ENCODE data around the gene EPHB2.

EPHB2 gene

DNA sequence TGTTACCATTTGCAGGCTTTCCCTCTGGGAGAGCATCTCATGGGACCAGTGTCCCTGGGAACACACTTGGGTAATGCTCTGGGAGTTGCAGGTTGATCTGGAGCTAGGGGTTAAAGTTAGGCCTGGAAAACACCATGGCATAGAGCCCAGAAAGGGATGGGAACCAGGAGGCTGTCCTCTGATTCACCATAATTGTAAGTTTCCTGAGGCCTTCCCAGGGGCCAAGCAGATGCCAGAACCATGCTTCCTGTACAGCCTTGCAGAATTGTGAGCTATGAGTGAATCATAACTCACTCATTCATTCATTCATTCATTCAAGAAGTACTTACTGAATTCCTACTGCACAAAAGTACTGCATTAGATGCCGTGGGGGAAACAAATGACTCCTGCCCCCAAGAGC lies 212.0 kb downstream of the EPHB2 start:
- no peak for TF ChIP-seq MYC (IDR thresholded peaks at IDR 0.05; ENCODE audit: low read depth, low read length)
- no peak for DNase-seq (ENCODE audit: low read depth)
- H3K4me3 ChIP-seq (ENCODE audit: low read depth, low read length): no peak overlapping the region

DNA sequence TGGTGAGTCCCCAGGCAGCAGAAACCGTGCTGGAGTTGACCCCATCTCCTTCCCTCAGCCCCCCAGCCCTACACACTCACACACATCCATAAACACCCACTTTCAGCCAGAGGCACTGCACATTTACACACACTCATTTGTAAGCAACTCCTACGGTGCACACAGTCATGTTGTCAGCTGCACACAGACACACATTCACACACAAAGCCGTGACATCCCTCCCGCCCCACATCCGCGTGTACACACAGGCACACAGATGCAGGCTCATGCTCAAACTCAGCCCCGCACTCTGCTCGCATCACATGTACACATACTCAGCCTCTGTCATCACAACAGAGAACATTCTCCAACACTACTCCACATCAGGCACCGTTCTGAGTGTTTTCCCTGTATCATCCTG lies 214.5 kb downstream of the EPHB2 start:
- H3K4me3 ChIP-seq (ENCODE audit: low read depth, low read length): no peak overlapping the region
- no peak for DNase-seq (ENCODE audit: low read depth)
- TF ChIP-seq, protein P1, sequence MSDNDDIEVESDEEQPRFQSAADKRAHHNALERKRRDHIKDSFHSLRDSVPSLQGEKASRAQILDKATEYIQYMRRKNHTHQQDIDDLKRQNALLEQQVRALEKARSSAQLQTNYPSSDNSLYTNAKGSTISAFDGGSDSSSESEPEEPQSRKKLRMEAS (IDR thresholded peaks at IDR 0.05; ENCODE audit: low read depth, low read length): no peak
- TF ChIP-seq MYC (IDR thresholded peaks at IDR 0.05; ENCODE audit: low read depth, low read length) (no peak), POLR2A (IDR thresholded peaks at IDR 0.05; ENCODE audit: extremely low read depth, insufficient read length) (no peak)

DNA sequence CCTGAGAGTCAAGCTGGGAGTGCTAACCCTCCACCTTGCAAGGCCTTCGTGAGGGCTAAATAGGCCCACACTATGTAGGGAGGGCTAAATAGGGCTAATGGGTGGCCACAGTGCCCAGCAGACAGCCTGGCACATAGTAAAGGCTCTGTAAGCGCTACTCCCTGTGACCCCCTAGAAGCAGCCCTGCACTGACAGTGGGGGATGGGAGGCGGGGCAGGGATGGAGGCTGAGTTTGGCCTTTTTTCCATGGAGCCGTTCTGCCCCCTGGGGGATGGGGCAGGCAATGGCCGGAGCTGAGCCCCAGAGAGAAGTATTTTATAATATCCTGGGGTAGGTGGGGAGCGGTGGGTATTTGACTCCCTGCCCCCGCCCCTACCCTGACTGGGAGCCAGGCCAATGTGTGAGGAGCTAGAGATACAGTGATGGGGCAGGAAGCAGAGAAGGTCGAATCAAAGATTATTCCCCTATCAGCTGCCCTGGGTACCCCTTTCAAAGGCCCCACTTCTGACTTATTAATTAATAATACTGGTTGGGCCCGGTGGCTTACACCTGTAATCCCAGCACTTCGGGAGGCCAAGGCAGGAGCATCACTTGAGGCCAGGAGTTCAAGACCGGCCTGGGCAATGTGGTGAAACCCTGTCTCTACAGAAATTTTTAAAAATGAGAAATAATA lies 219.7 kb downstream of the EPHB2 start:
- peak; percentile 57 for DNase-seq (ENCODE audit: low read depth)
- TF ChIP-seq, protein P2, sequence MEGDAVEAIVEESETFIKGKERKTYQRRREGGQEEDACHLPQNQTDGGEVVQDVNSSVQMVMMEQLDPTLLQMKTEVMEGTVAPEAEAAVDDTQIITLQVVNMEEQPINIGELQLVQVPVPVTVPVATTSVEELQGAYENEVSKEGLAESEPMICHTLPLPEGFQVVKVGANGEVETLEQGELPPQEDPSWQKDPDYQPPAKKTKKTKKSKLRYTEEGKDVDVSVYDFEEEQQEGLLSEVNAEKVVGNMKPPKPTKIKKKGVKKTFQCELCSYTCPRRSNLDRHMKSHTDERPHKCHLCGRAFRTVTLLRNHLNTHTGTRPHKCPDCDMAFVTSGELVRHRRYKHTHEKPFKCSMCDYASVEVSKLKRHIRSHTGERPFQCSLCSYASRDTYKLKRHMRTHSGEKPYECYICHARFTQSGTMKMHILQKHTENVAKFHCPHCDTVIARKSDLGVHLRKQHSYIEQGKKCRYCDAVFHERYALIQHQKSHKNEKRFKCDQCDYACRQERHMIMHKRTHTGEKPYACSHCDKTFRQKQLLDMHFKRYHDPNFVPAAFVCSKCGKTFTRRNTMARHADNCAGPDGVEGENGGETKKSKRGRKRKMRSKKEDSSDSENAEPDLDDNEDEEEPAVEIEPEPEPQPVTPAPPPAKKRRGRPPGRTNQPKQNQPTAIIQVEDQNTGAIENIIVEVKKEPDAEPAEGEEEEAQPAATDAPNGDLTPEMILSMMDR (IDR thresholded peaks at IDR 0.05; ENCODE audit: low read depth, low read length): peak; percentile 81
- no peak for TF ChIP-seq MYC (IDR thresholded peaks at IDR 0.05; ENCODE audit: low read depth, low read length)

DNA sequence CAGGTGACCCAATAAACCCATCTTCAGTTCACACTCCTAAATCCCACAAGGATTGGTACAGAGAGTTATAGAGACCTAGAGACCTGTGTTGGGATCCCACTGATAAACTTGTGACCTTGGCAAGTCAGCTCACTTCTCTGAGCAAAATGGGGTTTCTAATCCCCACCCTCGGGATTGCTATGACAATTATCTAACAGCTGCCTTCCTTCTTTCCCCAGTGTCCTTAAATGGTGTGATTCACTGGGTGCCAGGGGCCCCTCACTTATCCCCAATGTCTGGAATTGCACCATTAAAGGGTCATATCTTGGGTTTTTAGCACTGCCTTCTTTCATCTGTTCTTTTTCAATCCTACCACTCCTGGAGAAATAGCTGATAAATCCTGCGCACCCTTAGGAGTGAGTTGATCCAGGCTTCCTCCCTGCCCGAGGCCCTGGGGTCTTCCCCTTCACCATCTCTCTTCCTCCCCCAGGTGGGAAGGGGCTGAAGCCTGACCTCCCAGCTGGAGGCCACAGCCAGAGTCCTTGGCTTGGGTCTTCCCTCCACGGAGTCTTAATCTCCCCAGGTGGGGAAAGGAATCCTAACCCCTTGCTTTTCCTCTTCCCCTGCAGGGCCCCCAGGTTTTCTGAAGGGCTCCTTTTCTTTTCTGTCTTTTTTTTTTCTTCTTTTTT lies 222.3 kb downstream of the EPHB2 start:
- H3K4me3 ChIP-seq (ENCODE audit: low read depth, low read length): no peak overlapping the region
- DNase-seq (ENCODE audit: low read depth): no peak
- TF ChIP-seq, protein P1 (IDR thresholded peaks at IDR 0.05; ENCODE audit: low read depth, low read length): no peak
- TF ChIP-seq, protein P2 (IDR thresholded peaks at IDR 0.05; ENCODE audit: low read depth, low read length): no peak
- TF ChIP-seq MYC (IDR thresholded peaks at IDR 0.05; ENCODE audit: low read depth, low read length) (no peak), POLR2A (IDR thresholded peaks at IDR 0.05; ENCODE audit: extremely low read depth, insufficient read length) (no peak)

More for the DNA sequence above, 219.7 kb downstream of the EPHB2 start:
- H3K4me3 ChIP-seq (ENCODE audit: low read depth, low read length): no peak overlapping the region

DNA sequence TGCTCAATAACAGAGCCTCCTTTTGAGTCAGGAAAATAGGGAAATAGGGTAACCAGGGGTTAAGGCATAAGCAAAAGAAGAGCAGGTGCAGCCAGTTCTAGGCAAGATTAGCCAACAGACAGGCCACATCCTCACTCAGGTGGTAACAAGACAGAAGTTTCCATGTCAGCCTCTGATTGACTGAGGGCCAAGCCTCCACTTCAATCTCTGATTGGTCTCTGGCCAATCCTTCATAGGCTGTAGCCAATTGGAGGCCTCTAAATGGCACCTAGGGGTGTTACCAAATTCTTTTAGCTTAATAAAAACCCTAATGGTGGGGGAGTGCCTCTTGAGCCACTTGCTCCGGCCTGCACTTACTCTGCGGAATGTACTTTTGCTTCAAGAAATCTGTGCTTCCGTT lies 224.8 kb downstream of the EPHB2 start:
- DNase-seq (ENCODE audit: low read depth): no peak
- no peak overlapping the region for H3K4me3 ChIP-seq (ENCODE audit: low read depth, low read length)
- TF ChIP-seq, protein P2 (IDR thresholded peaks at IDR 0.05; ENCODE audit: low read depth, low read length): no peak
- TF ChIP-seq, protein P1 (IDR thresholded peaks at IDR 0.05; ENCODE audit: low read depth, low read length): no peak
- TF ChIP-seq POLR2A (IDR thresholded peaks at IDR 0.05; ENCODE audit: extremely low read depth, insufficient read length) (no peak), MYC (IDR thresholded peaks at IDR 0.05; ENCODE audit: low read depth, low read length) (no peak)

DNA sequence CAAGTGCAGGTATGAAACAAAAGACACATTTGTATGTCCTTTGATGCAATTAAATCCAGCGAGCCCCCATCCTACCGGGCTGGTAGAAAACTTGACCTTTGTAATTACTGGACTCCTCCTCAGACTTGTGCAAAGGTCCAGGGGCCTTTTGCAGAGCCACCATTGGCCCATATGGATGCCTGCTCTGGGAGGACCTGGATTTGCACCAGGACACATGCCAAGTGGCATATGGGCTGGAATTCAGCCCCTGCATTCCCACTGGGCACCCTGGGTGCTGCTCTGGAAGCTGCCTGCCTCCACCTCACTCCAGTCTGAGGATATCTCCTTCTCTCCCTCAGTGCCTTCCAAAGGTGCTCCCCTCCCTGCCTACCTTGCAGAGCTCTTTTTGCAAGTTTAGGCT lies 226.0 kb downstream of the EPHB2 start:
- TF ChIP-seq, protein P2 (IDR thresholded peaks at IDR 0.05; ENCODE audit: low read depth, low read length): no peak
- TF ChIP-seq, protein P1 (IDR thresholded peaks at IDR 0.05; ENCODE audit: low read depth, low read length): no peak
- TF ChIP-seq POLR2A (IDR thresholded peaks at IDR 0.05; ENCODE audit: extremely low read depth, insufficient read length) (no peak), MYC (IDR thresholded peaks at IDR 0.05; ENCODE audit: low read depth, low read length) (no peak)
- H3K4me3 ChIP-seq (ENCODE audit: low read depth, low read length): no peak overlapping the region
- DNase-seq (ENCODE audit: low read depth): no peak
